ENCODE results near the gene MGARP.
"Not testable (repeated sequence)": the region's sequence is repeated elsewhere in the genome, so short reads cannot be mapped to it uniquely, and the experiment has no call there.

MGARP gene

GRCh38 chr4:139295206-139295941 is 15.3 kb upstream of the MGARP start:
- DNase-seq = peak; percentile 58

GRCh38 chr4:139286186-139286698 is 6.2 kb upstream of the MGARP start:
- no peak for DNase-seq

GRCh38 chr4:139282721-139283075 is 2.7 kb upstream of the MGARP start:
- no peak for DNase-seq

GRCh38 chr4:139282065-139282720 is 2.2 kb upstream of the MGARP start:
- no peak for DNase-seq

- no peak for DNase-seq
These were observed 889 bp downstream of the MGARP start for GRCh38 chr4:139278912-139279759.

DNA sequence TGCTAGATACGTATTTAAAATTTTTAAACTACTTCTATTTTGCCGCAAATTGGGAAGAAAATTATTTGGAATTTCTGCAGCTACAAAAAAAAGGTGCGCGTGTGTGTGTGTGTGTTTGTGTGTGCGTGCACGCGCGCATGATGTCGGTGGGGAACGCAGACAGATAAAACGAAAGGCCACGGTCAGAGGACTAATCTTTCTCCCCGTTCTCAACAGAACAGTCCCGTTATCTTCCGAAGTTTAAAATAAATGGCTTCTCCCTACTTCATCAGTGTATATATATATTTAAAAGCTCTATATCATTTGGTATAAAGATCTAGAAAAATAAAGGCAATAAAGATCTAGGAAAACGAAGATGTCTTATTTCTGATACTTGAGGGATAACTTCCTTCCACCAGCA is 1.5 kb downstream of the MGARP start:
- DNase-seq = no peak

GRCh38 chr4:139275281-139275735 is 4.7 kb downstream of the MGARP start:
- DNase-seq = no peak

GRCh38 chr4:139274790-139275189 is 5.2 kb downstream of the MGARP start:
- no peak for DNase-seq

DNA sequence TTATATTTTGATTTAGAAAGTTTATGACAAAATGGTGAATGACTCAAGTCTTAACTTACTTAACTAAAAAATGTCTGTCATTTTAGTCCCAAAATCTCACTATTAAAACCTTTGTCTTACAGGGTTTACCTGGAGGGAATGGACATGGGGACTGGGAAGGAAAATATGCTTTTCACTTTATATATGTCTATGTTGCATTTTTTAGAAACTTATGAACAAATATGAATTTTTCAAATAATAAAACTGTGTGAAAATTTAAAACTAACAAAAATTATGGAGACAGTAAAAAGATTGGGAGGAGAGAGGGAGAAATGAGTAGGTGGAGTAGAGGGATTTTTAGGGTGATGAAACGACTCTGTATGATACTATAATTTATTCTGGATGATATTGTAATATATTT is 6.2 kb downstream of the MGARP start:
- DNase-seq = no peak

DNA sequence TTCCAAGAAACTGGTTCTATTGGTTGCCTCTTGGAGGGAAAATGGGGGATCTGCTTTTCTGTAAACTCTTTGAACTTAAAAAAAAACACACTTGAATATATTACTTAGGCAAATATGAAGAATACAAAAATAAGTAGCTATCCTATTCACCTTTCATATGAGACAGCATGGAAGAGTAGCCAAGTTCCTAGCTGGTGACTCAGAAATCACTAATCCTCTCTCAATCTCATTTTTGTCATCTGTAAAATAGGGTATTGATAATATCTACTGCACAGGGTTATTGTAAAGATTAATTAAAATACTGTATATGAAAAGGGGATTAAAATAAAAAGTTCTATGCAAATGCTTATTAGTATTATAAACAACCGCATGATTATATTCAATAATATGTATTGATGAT is 12.7 kb downstream of the MGARP start:
- DNase-seq = no peak

DNA sequence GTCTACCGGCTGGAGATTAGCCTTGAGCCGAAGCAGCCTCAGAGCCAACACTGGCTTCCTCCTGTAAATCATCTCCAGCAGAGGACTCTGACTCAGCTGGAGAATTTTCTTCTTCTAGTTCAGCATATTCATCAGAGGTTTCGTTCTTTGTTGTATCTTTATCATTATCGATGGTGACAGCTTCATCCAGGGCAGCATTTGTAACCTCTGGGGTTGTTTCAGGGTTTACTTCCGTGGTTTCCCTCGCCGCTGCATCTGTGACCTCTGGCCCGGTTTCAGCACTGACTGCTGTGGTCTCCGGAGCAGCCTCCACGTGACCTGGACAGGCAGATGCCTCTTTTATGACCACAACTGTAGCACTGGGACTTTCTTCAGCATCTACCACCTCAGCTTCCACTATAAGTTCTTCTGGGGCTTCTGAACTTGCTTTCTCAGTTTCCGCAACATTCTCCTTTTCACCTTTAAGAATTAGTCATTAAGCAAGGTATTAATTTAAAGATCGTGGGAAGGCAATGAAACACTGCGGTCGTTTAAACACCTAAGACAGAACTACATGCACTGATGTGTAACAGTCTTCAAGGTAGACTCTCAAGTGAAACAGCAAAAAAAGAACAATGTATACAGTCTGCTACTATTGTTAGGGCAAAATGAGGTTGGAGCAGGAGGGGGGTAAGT is 13.3 kb downstream of the MGARP start:
- no peak for DNase-seq

DNA sequence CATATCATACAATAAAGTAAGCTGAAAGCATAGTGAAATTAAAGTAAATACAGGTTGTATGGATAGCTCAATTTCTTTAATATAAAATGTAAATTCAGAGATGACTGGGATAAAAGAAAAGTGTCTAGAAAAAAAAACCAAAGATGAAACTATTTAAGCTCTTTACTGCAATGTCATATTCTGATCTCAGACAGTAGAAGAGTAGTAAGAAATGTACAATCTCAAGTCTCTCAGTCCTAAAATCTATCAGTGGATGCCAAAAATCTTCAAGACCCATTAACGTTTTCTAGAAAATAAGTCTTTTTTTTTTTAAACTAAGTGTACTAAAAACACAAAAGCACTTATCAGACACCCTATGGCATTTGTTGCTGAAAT is 13.8 kb downstream of the MGARP start:
- no peak for DNase-seq

DNA sequence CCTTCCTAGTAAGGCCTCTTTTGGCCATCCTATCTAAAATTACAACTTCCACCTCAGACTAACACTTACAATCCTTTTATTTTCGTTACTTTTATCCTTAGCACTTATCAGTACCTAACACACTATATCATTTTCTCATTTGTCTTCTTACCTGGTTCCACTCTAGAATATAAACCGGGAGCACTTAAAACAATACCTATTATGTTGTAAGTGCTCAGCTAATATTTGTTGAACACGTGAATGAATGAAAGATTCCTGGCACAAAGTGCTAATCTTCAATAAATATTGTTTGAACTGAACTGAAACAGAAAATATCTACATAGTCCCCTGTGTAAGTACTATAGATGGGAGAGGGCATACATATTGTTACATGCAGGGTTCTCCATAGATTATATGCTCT is 14.4 kb downstream of the MGARP start:
- peak; percentile 72 for DNase-seq

DNA sequence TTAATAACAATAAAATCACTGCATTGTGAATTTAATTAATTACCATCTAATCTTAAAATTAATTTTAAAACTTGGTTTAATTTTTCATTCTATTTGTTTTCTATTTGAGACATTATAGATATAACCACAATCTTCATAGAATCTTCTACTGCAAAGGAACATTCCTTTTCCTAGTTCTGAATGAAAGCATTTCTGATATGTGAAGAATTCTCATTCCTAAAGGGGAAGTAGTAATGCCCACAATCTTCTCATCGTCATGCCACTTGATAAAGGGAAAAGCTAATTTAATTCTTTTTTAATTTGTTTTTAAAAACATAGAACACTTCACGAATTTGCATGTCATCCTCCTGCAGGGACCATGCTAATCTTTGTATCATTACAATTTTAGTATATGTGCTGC is 23.7 kb downstream of the MGARP start:
- no peak for DNase-seq

DNA sequence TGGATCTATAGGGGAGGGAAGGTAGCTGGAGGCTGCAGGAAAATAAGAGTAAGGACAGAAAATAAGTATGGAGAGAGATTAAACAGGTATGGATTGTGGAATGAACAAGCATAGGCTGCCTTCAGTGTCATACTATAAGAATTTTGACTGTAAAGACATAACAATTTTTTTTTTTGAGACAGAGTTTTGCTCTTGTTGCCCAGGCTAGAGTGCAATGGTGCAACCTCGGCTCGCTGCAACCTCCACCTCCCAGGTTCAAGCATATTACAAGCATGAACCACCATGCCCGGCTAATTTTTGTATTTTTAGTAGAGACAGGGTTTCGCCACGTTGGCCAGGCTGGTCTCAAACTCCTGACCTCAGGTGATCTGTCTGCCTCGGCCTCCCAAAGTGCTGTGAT is 24.4 kb downstream of the MGARP start:
- not testable (repeated sequence) for DNase-seq

DNA sequence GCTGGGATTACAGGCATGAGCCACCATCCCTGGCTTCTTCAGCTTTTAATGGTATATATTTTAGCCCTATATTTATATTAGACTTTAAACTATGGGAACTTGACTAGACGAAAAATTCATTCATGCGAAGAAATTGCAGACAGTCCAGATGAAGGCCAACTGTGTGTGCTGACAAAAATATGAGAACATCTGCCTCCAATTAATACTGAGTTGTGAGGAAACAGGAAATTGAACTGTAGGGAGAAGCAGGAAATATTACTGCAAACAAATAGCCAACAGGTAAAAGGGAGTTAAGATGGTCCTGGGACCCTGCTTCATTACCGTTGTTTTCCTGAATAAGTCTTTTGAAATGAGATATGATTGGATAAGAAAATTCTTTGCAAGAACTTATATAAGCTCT is 26.3 kb downstream of the MGARP start:
- no peak for DNase-seq

DNA sequence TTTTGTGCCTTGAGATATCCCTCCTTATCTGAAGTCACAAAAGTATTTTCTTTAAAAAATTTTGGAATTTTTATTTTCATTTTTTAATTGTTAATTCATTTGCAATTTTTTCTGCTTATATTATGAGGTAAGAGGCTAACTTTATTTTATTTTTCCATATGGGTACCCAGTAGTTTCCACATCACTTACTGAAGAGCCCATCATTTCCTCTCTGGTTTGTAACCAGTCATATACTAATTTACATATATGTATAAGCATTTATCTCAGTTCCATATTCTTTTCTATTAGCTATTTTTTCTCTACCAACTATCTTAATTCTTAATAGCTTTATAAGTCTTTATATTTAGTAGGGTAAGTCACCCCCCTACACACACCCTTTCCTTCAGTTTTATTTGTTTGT is 27.0 kb downstream of the MGARP start:
- DNase-seq = no peak

DNA sequence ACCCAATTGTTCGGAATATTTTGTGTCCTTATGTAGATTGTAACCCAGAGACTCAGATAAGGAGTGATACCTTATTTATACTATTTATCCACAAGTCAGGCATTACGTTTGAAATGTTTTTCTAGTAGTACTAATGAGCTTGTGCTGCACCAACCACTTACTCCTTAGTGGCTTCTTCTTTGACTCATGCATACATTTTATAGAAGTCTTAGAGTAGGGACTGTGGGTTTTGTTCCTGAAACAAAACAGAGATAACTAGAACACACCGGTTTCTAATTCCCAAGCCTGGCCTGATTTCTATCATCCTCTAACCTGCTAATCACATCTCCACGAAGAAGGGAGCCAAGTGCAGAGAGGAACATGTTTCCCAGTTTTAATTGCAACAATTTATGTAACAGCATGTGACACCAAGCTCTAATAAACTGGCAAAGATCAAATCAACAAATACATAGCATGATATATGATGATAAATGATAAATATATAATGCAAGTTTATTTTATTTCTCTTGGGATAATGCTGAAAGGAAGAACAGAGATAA is 32.3 kb downstream of the MGARP start:
- no peak for DNase-seq

DNA sequence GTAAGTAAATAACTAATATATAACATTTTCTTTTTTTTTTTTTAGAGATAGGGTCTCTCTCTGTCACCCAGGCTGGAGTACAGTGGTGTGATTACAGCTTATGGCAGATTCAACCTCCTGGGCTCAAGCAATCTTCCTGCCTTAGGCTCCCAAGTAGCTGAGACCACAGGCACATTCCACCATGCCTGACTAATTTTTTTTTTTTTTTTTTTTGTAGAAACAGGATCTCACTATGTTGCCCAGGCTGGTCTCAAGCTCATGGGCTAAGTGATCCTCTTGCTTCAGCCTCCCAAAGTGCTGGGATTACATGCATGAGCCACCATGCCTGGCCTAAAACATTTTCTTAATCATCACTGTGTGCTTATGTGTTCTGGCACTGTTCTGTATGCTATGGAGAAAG is 32.8 kb downstream of the MGARP start:
- DNase-seq = no peak

DNA sequence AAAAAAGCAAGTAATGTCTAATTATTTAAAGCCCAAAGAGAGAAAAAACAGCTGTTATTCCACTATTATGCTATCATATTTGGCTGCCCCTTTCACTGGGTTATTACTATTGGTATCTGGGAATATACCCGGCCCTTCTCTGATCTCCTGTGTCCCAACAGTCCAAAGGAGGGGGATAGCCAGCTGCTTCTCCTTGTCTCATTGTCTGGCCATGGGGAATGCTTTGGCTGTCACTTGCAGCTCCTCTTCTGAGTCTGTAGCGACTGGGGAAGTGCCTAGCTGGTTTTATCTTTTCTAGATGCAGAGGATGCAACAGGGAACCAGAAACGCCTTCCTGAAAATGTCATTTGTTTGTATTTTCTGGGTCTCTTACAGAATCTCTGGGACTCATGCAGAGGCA is 33.9 kb downstream of the MGARP start:
- no peak for DNase-seq

GRCh38 chr4:139245590-139245989 is 34.4 kb downstream of the MGARP start:
- DNase-seq = no peak

DNA sequence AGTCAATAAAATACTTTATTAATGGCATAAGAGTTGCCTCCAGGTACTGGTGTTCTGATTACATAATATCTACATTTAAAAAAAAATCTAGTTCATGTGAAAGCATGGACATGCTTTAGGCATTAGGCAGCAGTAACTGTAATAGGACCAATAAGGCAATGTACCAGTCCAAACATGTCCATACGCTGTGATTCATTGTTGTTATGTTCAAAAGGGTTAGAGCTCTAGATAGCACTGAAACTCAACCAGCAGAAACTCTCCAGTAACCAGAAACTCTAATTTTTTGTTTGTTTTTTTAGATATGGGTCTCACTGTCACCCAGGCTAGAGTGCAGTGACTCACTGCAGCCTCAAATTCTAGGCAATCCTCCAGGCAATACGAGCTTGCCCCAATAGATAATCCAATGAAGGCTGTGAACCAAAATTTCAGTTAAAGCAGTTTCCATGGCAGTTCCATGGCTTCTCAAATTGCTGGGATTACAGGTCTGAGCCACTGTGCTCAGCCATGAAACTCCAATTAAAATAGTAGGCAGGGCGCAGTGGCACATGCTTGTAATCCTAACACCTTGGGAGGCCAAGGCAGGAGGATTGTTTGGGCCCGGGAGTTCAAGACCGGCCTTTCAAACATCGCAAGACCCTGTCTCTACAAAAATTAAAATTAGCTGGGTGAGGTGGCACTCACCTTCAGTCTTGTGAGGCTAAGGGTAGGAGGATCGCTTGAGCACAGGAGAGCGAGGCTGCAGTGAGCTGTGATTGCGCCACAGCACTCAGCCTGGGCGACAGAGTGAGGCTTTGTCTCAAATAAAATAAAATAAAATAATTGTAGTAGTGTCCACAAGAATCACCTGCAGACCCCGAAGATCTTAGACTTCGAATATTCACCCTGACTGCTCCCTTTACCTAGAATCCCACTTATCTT is 36.3 kb downstream of the MGARP start:
- no peak for DNase-seq
